Lower lobe of right lung (tissue), 2 donors: ENCODE measurements around the gene BABAM2. TPM values are rescaled to one million over a fixed set of nuclear protein-coding genes. Genes with fewer than 3 reads are reported as not detected.

Source experiments
- ATAC-seq, 2 donors: fragments of 200-7000 bp; cut with Tn5 transposase; one replicate each; pipeline ENCODE4 v1.9.1; 2020 to 2022; ENCODE audit warnings: mild to moderate bottlenecking in 2 of 2, moderate library complexity in 2 of 2
- DNase-seq: peaks from one replicate; pipeline ENCODE4 v3.0.0-alpha.2; 2020
- H3K27ac ChIP-seq: fragments of 200-600 bp; one replicate; pipeline ENCODE4 v1.8.0; 2022
- H3K27me3 ChIP-seq: fragments of 200-600 bp; one replicate; pipeline ENCODE4 v1.8.0; 2022; ENCODE audit warnings: low read depth
- H3K36me3 ChIP-seq: fragments of 200-600 bp; one replicate; pipeline ENCODE4 v1.8.0; 2022; ENCODE audit warnings: mild to moderate bottlenecking
- H3K4me1 ChIP-seq: fragments of 200-600 bp; one replicate; pipeline ENCODE4 v1.8.0; 2022
- H3K4me3 ChIP-seq: fragments of 200-600 bp; one replicate; pipeline ENCODE4 v1.8.0; 2022; ENCODE audit warnings: mild to moderate bottlenecking
- H3K9me3 ChIP-seq: fragments of 200-600 bp; one replicate; pipeline ENCODE4 v1.8.0; 2022
- CTCF ChIP-seq: fragments of 200-600 bp; IDR thresholded peaks from one replicate; pipeline ENCODE4 v1.8.0; 2022; ENCODE audit warnings: antibody characterized with exemption, mild to moderate bottlenecking
- intact Hi-C: fragments of 100-400 bp; cut with DNase I; formaldehyde crosslinking; loops from one replicate; pipeline ENCODE4 v1.11.0; 2022
- total RNA-seq: library from RNA; stranded (reverse); fragmentation: NEBNext Ultra II Directional; extraction: Animal tissue kit (Norgen Biotek cat#: 25700); gene quantifications from one replicate; pipeline ENCODE4 v1.2.1, GENCODE V29; 2021
- donor health status: DM: no; HTN: yes; CAD: no; lungs with severe emphysema.

The BABAM2 gene
- total RNA-seq, 1 donor from 2014 or later = 39.5 TPM

- no peak for DNase-seq
- Histone ChIP-seq H3K27ac (no peak overlapping the region), H3K36me3 (no peaks in the 10 kb centered on the region), H3K9me3 (no peaks in the 10 kb centered on the region), H3K4me1 (peaks cover 48% of the 10 kb centered on the region), H3K27me3 (no peaks in the 10 kb centered on the region), H3K4me3 (no peak overlapping the region)
- TF ChIP-seq CTCF = no peak
- intact Hi-C loops = no loop called here
- ATAC-seq = peak in 1 of 2 donors; percentile 12
These were observed 69.8 kb downstream of the BABAM2 start for GRCh38 chr2:27960237-27960912.

- DNase-seq = no peak
- Histone ChIP-seq H3K9me3 (no peaks in the 10 kb centered on the region), H3K4me3 (no peak overlapping the region), H3K4me1 (peaks cover 40% of the 10 kb centered on the region), H3K36me3 (no peaks in the 10 kb centered on the region), H3K27ac (no peak overlapping the region), H3K27me3 (no peaks in the 10 kb centered on the region)
- TF ChIP-seq CTCF = no peak
- intact Hi-C loops = no loop called here
- ATAC-seq = no peak
These were observed 71.5 kb downstream of the BABAM2 start for GRCh38 chr2:27962006-27962405.

GRCh38 chr2:27963472-27963871 lies 72.9 kb downstream of the BABAM2 start:
- Histone ChIP-seq H3K27me3 (no peaks in the 10 kb centered on the region), H3K27ac (no peak overlapping the region), H3K36me3 (no peaks in the 10 kb centered on the region), H3K4me1 (peaks cover 28% of the 10 kb centered on the region), H3K9me3 (peaks cover 5% of the 10 kb centered on the region), H3K4me3 (no peak overlapping the region)
- ATAC-seq (no peak), DNase-seq (no peak)
- TF ChIP-seq CTCF = no peak
- intact Hi-C loops = no loop called here

- Histone ChIP-seq H3K9me3 (peaks cover 5% of the 10 kb centered on the region), H3K36me3 (no peaks in the 10 kb centered on the region), H3K27ac (no peak overlapping the region), H3K27me3 (no peaks in the 10 kb centered on the region), H3K4me1 (peaks cover 22% of the 10 kb centered on the region), H3K4me3 (no peak overlapping the region)
- DNase-seq (no peak), ATAC-seq (no peak)
- TF ChIP-seq CTCF = no peak
- intact Hi-C loops = no loop called here
These were observed 73.5 kb downstream of the BABAM2 start for GRCh38 chr2:27964067-27964466.

GRCh38 chr2:27965841-27966240 lies 75.3 kb downstream of the BABAM2 start:
- Histone ChIP-seq H3K27me3 (no peaks in the 10 kb centered on the region), H3K4me3 (no peak overlapping the region), H3K9me3 (peaks cover 5% of the 10 kb centered on the region), H3K4me1 (peaks cover 9% of the 10 kb centered on the region), H3K27ac (no peak overlapping the region), H3K36me3 (no peaks in the 10 kb centered on the region)
- intact Hi-C loops = no loop called here
- no peak for TF ChIP-seq CTCF
- no peak for DNase-seq
- no peak for ATAC-seq
